IPS-18a (cell line): ENCODE results near the gene GPR101.

ENCODE experiments used
- H3K27ac ChIP-seq: one replicate; pipeline ENCODE4 v1.5.1; 2013; ENCODE audit warnings: low read length
- H3K27me3 ChIP-seq: one replicate; pipeline ENCODE4 v1.6.1; 2013; ENCODE audit warnings: mild to moderate bottlenecking, low read length; ENCODE audit not compliant: control insufficient read depth, insufficient read depth
- H3K36me3 ChIP-seq: one replicate; pipeline ENCODE4 v1.6.1; 2013; ENCODE audit warnings: low read depth, low read length; ENCODE audit not compliant: control insufficient read depth
- H3K4me1 ChIP-seq: one replicate; pipeline ENCODE4 v1.6.1; 2013; ENCODE audit warnings: low read depth, low read length; ENCODE audit not compliant: control insufficient read depth
- H3K4me3 ChIP-seq: one replicate; pipeline ENCODE4 v1.5.1; 2013; ENCODE audit warnings: low read length
- H3K9ac ChIP-seq: one replicate; pipeline ENCODE4 v1.6.1; 2013; ENCODE audit warnings: mild to moderate bottlenecking, low read length, moderate library complexity
- H3K9me3 ChIP-seq: one replicate; pipeline ENCODE4 v1.6.1; 2013; ENCODE audit warnings: low read depth, low read length; ENCODE audit not compliant: control insufficient read depth

GPR101 gene

GRCh38 chrX:136999024-136999423 lies 34.8 kb downstream of the GPR101 start:
- no peaks in the 10 kb centered on the region for H3K4me1 ChIP-seq
- no peaks in the 10 kb centered on the region for H3K36me3 ChIP-seq
- peaks cover 6% of the 10 kb centered on the region for H3K9me3 ChIP-seq
- no peaks in the 10 kb centered on the region for H3K27me3 ChIP-seq
- no peak overlapping the region for H3K27ac ChIP-seq
- no peak overlapping the region for H3K9ac ChIP-seq
- no peak overlapping the region for H3K4me3 ChIP-seq
